Peyer's patch (tissue), 4 donors: ENCODE data around the gene PSD. TPM values are rescaled to one million over a fixed set of nuclear protein-coding genes. Genes with fewer than 3 reads are reported as not detected.

Experiments used
- DNase-seq, 3 donors: peaks; one replicate each; pipeline ENCODE4 v3.0.0-alpha.2; 2017 to 2019
- H3K27ac ChIP-seq, 4 donors: fragments of 200-600 bp; sonication (generic); one replicate each; pipeline ENCODE4 v1.5.1; 2016 to 2019
- H3K27me3 ChIP-seq, 2 donors: fragments of 200-600 bp; sonication (generic); one replicate each; pipeline ENCODE4 v1.5.1; 2019
- H3K36me3 ChIP-seq, 3 donors: fragments of 200-600 bp; sonication (generic); one replicate each; pipeline ENCODE4 v1.5.1; 2016 to 2019
- H3K4me1 ChIP-seq, 4 donors: fragments of 200-600 bp; sonication (generic); one replicate each; pipeline ENCODE4 v1.5.1; 2016 to 2019
- H3K4me3 ChIP-seq, 4 donors: fragments of 200-600 bp; sonication (generic); 1 replicate in 3 of 4; 2 replicates in 1 of 4; pipeline ENCODE4 v1.5.1; 2016 to 2019; ENCODE audit warnings: mild to moderate bottlenecking in 1 of 4
- H3K9me3 ChIP-seq, 4 donors: fragments of 200-600 bp; sonication (generic); one replicate each; pipeline ENCODE4 v1.5.1; 2016 to 2019; ENCODE audit warnings: mild to moderate bottlenecking in 1 of 4
- CTCF ChIP-seq, 6 experiments: fragments of 450-650 bp in 4 of 6; fragments of 200-600 bp in 2 of 6; sonication (generic) in 1 of 6; IDR thresholded peaks; one replicate each; pipeline ENCODE4 v1.5.1; 2017 to 2019; ENCODE audit warnings: antibody characterized with exemption in 6 of 6, mild to moderate bottlenecking in 3 of 6, moderate library complexity in 1 of 6
- POLR2A ChIP-seq, 2 donors: fragments of 450-650 bp; IDR thresholded peaks; one replicate each; pipeline ENCODE4 v1.5.1; 2017; ENCODE audit warnings: antibody characterized with exemption in 2 of 2, mild to moderate bottlenecking in 2 of 2, moderate library complexity in 2 of 2
- total RNA-seq, 4 donors: library from RNA; depleted of rRNA; stranded (reverse); fragments of >200 nt; gene quantifications; one replicate each; pipeline ENCODE4 v1.1.0, GENCODE V29; 2016

The PSD gene
- total RNA-seq, 4 donors from 2014 or later = 1.6 to 14.3 (median 6.3) TPM; not detected in 1

- Histone ChIP-seq H3K27me3 (peaks cover 0 to 9% of the 10 kb centered on the region in 2 donors), H3K36me3 (no peaks in the 10 kb centered on the region), H3K4me1 (peaks cover 0 to 28% (median 11%) of the 10 kb centered on the region in 4 donors), H3K9me3 (no peaks in the 10 kb centered on the region), H3K27ac (peak overlapping the region in 1 of 4 donors; percentile 86), H3K4me3 (no peak overlapping the region)
- no peak for DNase-seq
- no peak for TF ChIP-seq CTCF (IDR thresholded peaks at IDR 0.05)
- TF ChIP-seq POLR2A (IDR thresholded peaks at IDR 0.05) = no peak
Measured at GRCh38 chr10:102407425-102408130, 11.0 kb downstream of the PSD start.

- Histone ChIP-seq H3K4me1 (peaks cover 0 to 28% (median 11%) of the 10 kb centered on the region in 4 donors), H3K4me3 (no peak overlapping the region), H3K36me3 (peaks cover 0 to 8% (median 0%) of the 10 kb centered on the region in 3 donors), H3K9me3 (no peaks in the 10 kb centered on the region), H3K27me3 (peaks cover 0 to 9% of the 10 kb centered on the region in 2 donors), H3K27ac (peak overlapping the region in 1 of 4 donors; percentile 86)
- no peak for TF ChIP-seq POLR2A (IDR thresholded peaks at IDR 0.05)
- no peak for TF ChIP-seq CTCF (IDR thresholded peaks at IDR 0.05)
- no peak for DNase-seq
Measured at GRCh38 chr10:102406815-102407214, 11.8 kb downstream of the PSD start.

DNA sequence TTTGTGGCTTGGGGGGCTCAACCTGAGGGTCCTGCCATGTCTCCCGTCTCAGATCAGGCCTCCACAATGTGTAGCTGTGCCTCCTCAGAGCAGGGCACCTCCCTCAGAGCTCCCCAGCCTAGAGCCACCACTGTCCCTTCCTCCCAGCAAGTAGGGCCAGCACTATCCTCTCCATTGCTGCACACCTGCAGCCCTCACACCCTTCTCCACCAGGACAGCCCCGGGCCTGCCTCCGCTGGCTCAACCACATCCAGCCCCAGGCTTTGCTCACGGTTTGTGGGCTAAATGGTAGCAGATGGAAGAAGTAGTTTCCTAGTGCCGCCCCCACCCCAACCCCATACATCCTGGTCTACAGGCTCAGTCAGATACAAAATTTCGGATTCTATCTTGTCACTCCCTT is 13.0 kb downstream of the PSD start:
- Histone ChIP-seq H3K9me3 (no peaks in the 10 kb centered on the region), H3K4me3 (no peak overlapping the region), H3K36me3 (peaks cover 0 to 19% (median 0%) of the 10 kb centered on the region in 3 donors), H3K4me1 (peaks cover 0 to 24% (median 9%) of the 10 kb centered on the region in 4 donors), H3K27me3 (peaks cover 0 to 9% of the 10 kb centered on the region in 2 donors), H3K27ac (peak overlapping the region in 1 of 4 donors; percentile 86)
- DNase-seq = no peak
- TF ChIP-seq CTCF (IDR thresholded peaks at IDR 0.05) (no peak), POLR2A (IDR thresholded peaks at IDR 0.05) (no peak)

GRCh38 chr10:102405108-102405571 is 13.4 kb downstream of the PSD start:
- Histone ChIP-seq H3K36me3 (peaks cover 0 to 24% (median 0%) of the 10 kb centered on the region in 3 donors), H3K4me3 (no peak overlapping the region), H3K4me1 (peaks cover 0 to 19% (median 7%) of the 10 kb centered on the region in 4 donors), H3K9me3 (no peaks in the 10 kb centered on the region), H3K27ac (peak overlapping the region in 1 of 4 donors; percentile 86), H3K27me3 (peaks cover 0 to 4% of the 10 kb centered on the region in 2 donors)
- no peak for DNase-seq
- TF ChIP-seq CTCF (IDR thresholded peaks at IDR 0.05) (no peak), POLR2A (IDR thresholded peaks at IDR 0.05) (no peak)

DNA sequence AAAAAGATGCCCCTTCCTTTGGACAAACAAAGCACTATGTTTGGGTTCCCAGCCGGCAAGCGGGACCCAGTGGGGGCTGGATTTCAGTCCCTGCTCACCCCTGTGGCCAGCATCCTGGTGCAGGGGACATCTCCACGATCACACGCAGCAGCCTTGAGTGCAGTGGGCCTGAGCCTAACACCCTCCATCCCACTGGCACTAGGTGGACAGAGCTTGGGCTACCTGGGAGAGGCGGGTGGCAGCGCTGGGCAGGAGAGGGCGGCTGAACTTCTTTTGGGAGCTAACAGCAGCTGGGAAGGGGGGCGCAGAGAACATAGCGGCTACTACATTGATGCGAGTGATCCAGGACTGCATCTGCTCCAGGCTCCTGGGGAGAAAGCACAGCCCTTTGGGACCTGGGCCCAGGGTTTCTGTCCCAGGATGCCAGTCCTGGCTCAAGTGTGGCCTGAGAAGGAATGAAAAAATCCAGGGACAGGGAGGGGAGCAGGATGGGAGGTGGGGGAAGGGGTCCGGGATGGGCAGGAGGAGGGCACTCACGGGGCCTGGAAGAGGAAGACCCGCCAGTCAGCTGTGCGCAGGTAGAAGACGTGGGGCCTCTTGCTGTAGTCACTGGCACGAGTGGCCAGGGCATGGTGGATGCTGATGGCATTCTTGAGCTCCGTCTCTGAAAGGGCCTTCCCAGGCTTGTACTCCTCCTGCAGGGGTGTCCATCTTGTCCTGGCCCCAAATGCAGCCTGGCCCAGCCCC is 14.1 kb downstream of the PSD start:
- H3K27me3 ChIP-seq = no peaks in the 10 kb centered on the region
- H3K4me1 ChIP-seq = peaks cover 0 to 19% (median 9%) of the 10 kb centered on the region in 4 donors
- DNase-seq = no peak
- no peak for TF ChIP-seq POLR2A (IDR thresholded peaks at IDR 0.05)
- TF ChIP-seq CTCF (IDR thresholded peaks at IDR 0.05) = no peak
- peak overlapping the region in 1 of 4 donors; percentile 86 for H3K27ac ChIP-seq
- no peaks in the 10 kb centered on the region for H3K9me3 ChIP-seq
- no peak overlapping the region for H3K4me3 ChIP-seq
- peaks cover 0 to 24% (median 0%) of the 10 kb centered on the region in 3 donors for H3K36me3 ChIP-seq
